Activated naive CD4-positive, alpha-beta T cell treated with anti-CD3 and anti-CD28 coated beads for 36 hours (primary cell): ENCODE data around the gene IHH. TPM values are rescaled to one million over a fixed set of nuclear protein-coding genes. Genes with fewer than 3 reads are reported as not detected.

Experiments
- CTCF ChIA-PET: fragments of 350-600 bp; sonication (Branson Sonifier 250); formaldehyde crosslinking; loops from one replicate; lab custom pipeline; 2021; ENCODE audit warnings: antibody characterized with exemption; lab: Charles Lee
- DNase-seq: peaks from one replicate; pipeline ENCODE4 v3.0.0-alpha.2; 2020
- H3K27ac Mint-ChIP-seq: one replicate; pipeline ENCODE4 v1.8.0; 2021; ENCODE audit warnings: mild to moderate bottlenecking, mixed read lengths
- H3K27me3 Mint-ChIP-seq: one replicate; pipeline ENCODE4 v1.8.0; 2021; ENCODE audit warnings: low read depth, mixed read lengths
- H3K36me3 Mint-ChIP-seq: one replicate; pipeline ENCODE4 v1.8.0; 2021; ENCODE audit warnings: low read depth, mixed read lengths
- H3K4me1 Mint-ChIP-seq: one replicate; pipeline ENCODE4 v1.8.0; 2021; ENCODE audit warnings: low read depth, mixed read lengths
- H3K4me3 Mint-ChIP-seq: one replicate; pipeline ENCODE4 v1.8.0; 2021; ENCODE audit warnings: mild to moderate bottlenecking, moderate library complexity, mixed read lengths
- H3K9me3 Mint-ChIP-seq: one replicate; pipeline ENCODE4 v1.8.0; 2021; ENCODE audit warnings: mixed read lengths
- intact Hi-C: fragments of 100-400 bp; cut with micrococcal nuclease; formaldehyde crosslinking; loops from one replicate; pipeline ENCODE4 v1.15.1; 2023
- total RNA-seq, 2 experiments: library from RNA; stranded (reverse); gene quantifications; one replicate each; pipeline ENCODE4 v1.2.3, GENCODE V29; 2021

IHH gene
- total RNA-seq, result not detected

DNA sequence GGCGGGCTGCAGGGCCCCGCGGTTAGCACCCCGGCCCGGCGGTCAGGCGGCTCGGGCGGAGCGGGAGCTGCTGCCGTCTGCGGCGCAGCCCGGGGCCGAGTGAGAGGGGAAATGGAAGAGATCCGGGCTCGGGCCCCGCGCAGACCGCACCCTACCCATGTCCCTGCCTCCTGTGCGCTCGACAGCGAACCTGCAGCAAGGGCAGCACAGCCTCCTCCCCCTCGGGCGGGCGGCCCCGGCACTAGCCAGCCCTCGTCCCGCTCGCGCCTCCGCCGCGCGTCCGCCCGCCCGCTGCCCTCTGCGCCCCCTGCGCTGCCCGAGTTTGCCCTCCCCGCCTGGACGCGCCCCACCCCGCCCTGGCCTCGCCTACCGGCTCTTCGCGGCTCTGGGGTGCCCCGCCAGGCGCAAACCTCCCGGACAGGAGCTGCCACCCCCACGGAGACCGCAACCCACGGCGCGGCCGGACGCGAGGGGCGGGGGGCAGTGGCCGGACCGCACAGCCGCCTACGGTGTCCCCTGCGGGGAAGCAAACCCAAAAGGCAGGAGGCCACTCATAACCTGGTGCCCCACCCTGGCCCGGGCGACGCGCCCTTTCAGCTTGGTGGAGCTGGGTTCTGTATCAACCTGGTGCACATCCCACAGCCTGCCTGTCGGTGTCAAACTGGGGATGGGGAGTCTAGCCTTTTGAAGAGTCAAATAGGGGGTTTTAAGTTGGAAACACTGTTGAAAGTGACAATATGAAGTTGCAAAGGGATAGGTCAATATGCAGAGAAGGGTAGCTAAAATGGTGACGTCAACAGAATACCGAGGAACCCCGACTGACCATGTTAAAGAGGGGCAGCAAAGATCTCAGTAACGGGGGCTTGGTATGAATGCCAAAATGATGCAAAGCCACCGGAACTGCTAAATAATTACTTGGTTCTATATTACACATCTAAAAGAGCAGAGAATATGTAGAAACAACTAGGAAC lies at the start of gene IHH:
Gene IHH (minus strand): TSS at position 101 of the 971 bp plus-strand sequence. CDS start 454 bp downstream, outside the sequence.
- peaks cover 18% of the 10 kb centered on the region for H3K4me1 Mint-ChIP-seq
- no peaks in the 10 kb centered on the region for H3K9me3 Mint-ChIP-seq
- CTCF ChIA-PET, result interaction anchor here (0.6 to 8.4 kb wide), 8 partner anchors 11 to 459 kb away, joined by 3 to 118 read pairs (median 4); partner anchors contain the start of gene NHEJ1
- no peak within 1 kb of the TSS for H3K27ac Mint-ChIP-seq
- peaks cover 53% of the 10 kb centered on the region for H3K27me3 Mint-ChIP-seq
- H3K36me3 Mint-ChIP-seq, result no peaks in the 10 kb centered on the region
- DNase-seq, result no peak
- intact Hi-C loops, result no loop called here
- H3K4me3 Mint-ChIP-seq, result peak within 1 kb of the TSS; percentile 27

DNA sequence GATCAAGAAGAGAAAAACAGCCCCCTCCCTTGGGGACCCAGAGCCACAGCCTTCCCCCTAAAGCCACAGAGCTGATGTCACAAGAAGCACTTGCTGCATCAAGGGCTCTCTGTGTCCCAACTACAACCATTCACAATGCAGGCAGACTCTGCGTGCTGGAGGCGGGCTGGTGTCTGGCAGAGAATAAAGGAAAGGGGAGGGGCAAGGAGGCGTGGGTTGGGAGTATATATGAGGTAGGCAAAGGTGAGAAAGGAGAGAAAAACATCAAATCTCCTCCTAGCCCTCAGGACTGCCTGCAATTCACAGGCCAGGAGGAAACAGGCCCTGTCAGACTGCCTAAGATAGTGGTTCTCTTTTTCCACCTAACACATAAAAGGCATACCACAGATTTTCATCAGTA lies 48.8 kb upstream of the IHH start:
- no peaks in the 10 kb centered on the region for H3K9me3 Mint-ChIP-seq
- intact Hi-C loops, result no loop called here
- peaks cover 37% of the 10 kb centered on the region for H3K4me1 Mint-ChIP-seq
- H3K36me3 Mint-ChIP-seq, result peaks cover 2% of the 10 kb centered on the region
- no peaks in the 10 kb centered on the region for H3K27me3 Mint-ChIP-seq
- DNase-seq, result peak; percentile 79
- CTCF ChIA-PET, result interaction anchor here (0.8 to 1.1 kb wide), 3 partner anchors 18 to 36 kb away, joined by 3 read pairs; no protein-coding TSS in a partner anchor
- H3K4me3 Mint-ChIP-seq, result no peak overlapping the region
- no peak overlapping the region for H3K27ac Mint-ChIP-seq

DNA sequence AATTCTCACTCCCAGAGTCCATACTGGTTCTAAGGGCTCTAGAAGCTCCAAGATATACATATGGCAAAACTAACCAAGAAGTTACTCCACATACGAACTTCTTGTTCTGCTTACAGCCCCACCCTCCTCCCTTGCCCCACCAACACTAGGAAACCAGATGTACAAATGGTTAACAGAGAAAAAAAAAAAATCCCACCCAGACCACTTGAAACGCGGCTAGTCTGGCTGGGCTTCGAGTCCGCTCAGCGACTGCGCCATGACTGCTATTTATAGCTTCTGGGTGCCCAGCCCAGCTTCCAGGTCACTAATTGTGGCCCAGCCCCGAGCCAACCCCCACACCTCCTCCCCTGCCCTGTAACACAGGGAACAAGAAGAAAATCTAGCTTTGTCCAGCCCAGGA lies 47.0 kb upstream of the IHH start:
- intact Hi-C loops, result no loop called here
- H3K9me3 Mint-ChIP-seq, result no peaks in the 10 kb centered on the region
- H3K36me3 Mint-ChIP-seq, result peaks cover 4% of the 10 kb centered on the region
- CTCF ChIA-PET, result interaction anchor here (0.7 to 0.8 kb wide), 3 partner anchors 8 to 35 kb away, joined by 3 read pairs; no protein-coding TSS in a partner anchor
- H3K4me3 Mint-ChIP-seq, result no peak overlapping the region
- H3K27ac Mint-ChIP-seq, result no peak overlapping the region
- DNase-seq, result no peak
- H3K4me1 Mint-ChIP-seq, result peaks cover 42% of the 10 kb centered on the region
- H3K27me3 Mint-ChIP-seq, result no peaks in the 10 kb centered on the region

GRCh38 chr2:219106251-219106650 lies 45.5 kb upstream of the IHH start:
- peaks cover 4% of the 10 kb centered on the region for H3K36me3 Mint-ChIP-seq
- no peak overlapping the region for H3K4me3 Mint-ChIP-seq
- peaks cover 37% of the 10 kb centered on the region for H3K4me1 Mint-ChIP-seq
- H3K9me3 Mint-ChIP-seq, result no peaks in the 10 kb centered on the region
- intact Hi-C loops, result no loop called here
- CTCF ChIA-PET, result interaction anchor here (4.9 kb wide), 1 partner anchor 13 kb away, joined by 52 read pairs; no protein-coding TSS in a partner anchor
- DNase-seq, result no peak
- H3K27me3 Mint-ChIP-seq, result no peaks in the 10 kb centered on the region
- H3K27ac Mint-ChIP-seq, result no peak overlapping the region

DNA sequence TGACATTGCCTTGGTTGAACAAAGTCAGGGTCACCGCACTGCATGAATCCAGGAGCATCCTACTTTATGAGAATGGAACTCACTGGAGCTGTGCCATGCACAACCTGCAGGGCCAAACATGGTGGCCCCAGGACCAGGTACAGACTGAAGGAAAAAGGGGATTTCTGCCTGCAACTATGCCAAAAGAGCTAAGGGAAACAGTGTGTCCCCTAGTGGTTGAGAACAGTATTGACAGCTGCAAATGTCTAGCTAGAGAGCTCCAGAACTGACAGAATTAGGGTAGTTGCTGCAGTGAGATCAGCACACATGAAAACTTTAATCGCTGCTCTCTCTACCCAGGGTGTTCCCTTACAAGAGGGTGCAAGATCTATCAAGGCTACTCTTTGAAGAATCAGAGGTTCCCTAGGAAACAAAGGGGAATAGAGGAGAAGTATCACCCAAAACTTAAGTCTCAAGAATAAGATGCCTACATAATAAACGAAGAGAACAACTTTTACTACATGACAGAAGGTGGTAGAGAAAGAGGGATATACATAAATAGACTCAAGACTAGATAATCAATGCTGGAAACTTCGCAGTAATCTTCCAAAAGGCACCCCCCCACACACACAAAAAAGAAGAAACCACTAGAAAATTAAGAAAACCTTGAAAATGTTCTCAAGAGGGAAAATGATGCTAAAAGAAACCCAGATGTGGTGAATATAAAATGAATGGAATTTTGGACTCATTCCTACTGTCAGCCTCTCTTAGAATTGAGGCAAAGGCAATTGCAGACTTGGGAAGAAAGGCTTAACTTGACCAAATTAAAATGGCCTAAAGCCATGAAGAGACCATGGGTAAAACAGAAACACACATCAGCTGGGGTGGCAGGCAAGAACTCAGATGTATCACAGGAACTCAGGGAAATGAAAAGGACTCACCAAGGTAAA lies 43.6 kb upstream of the IHH start:
- no peaks in the 10 kb centered on the region for H3K9me3 Mint-ChIP-seq
- CTCF ChIA-PET, result interaction anchor here (0.6 to 4.9 kb wide), 31 partner anchors 8 to 191 kb away, joined by 3 to 52 read pairs (median 5); no protein-coding TSS in a partner anchor
- H3K27me3 Mint-ChIP-seq, result no peaks in the 10 kb centered on the region
- intact Hi-C loops, result loop anchor here (1.0 kb wide), 1 partner anchor 46 kb away; no protein-coding TSS in a partner anchor
- peaks cover 29% of the 10 kb centered on the region for H3K4me1 Mint-ChIP-seq
- peaks cover 4% of the 10 kb centered on the region for H3K36me3 Mint-ChIP-seq
- H3K4me3 Mint-ChIP-seq, result no peak overlapping the region
- no peak overlapping the region for H3K27ac Mint-ChIP-seq
- peak; percentile 45 for DNase-seq

DNA sequence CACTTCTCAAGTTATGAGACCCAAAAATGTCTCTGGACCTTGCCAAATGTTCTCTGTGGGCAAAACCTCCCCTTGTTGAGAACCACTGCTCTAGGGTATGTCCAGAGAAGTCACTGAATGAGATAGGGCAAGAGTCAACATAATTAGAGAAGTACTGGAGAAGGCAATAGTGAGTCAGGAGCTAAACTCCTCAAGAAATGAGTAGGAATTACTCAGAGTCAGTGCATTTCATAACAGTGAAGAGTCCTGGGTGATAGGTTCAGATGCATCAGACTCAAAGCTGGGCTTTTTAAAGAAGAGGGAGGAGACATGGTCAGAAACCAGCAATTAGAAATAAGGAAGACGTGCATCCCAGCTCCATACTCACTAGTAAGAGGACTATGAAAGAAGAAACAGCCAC lies 38.6 kb upstream of the IHH start:
- CTCF ChIA-PET, result interaction anchor here (0.7 to 2.0 kb wide), 4 partner anchors 17 to 105 kb away, joined by 3 to 7 read pairs (median 4); no protein-coding TSS in a partner anchor
- no peak for DNase-seq
- intact Hi-C loops, result no loop called here
- H3K4me3 Mint-ChIP-seq, result no peak overlapping the region
- H3K4me1 Mint-ChIP-seq, result peaks cover 4% of the 10 kb centered on the region
- H3K27me3 Mint-ChIP-seq, result no peaks in the 10 kb centered on the region
- no peaks in the 10 kb centered on the region for H3K9me3 Mint-ChIP-seq
- H3K27ac Mint-ChIP-seq, result no peak overlapping the region
- H3K36me3 Mint-ChIP-seq, result peaks cover 2% of the 10 kb centered on the region

- intact Hi-C loops, result no loop called here
- no peaks in the 10 kb centered on the region for H3K27me3 Mint-ChIP-seq
- no peak for DNase-seq
- H3K4me3 Mint-ChIP-seq, result no peak overlapping the region
- no peak overlapping the region for H3K27ac Mint-ChIP-seq
- CTCF ChIA-PET, result interaction anchor here (0.5 to 2.2 kb wide), 4 partner anchors 8 to 442 kb away, joined by 3 to 8 read pairs (median 4); no protein-coding TSS in a partner anchor
- no peaks in the 10 kb centered on the region for H3K4me1 Mint-ChIP-seq
- no peaks in the 10 kb centered on the region for H3K9me3 Mint-ChIP-seq
- H3K36me3 Mint-ChIP-seq, result no peaks in the 10 kb centered on the region
Observed at GRCh38 chr2:219095406-219095935, 34.8 kb upstream of the IHH start.

DNA sequence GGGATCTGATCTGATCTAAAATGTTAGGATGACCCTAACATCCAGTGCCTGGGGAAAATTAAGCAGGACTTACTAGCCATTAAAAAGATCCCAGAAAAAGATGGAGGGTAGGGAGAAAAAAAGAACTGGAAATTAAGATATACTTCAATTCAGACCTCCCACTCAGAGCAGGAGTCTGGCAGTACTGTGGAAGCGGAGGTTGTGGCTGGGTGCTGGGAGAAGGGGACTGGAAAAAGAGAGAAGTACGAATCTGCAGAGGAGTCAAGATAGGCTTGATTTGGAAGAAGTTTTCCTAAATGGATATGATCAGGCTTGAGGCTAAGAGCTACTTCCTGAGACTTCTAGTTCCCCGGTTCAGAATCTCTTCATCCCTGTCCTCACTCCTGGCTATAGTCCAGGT lies 33.5 kb upstream of the IHH start:
- Mint-ChIP-seq H3K36me3 (peaks cover 2% of the 10 kb centered on the region), H3K4me1 (no peaks in the 10 kb centered on the region), H3K27ac (no peak overlapping the region), H3K4me3 (no peak overlapping the region), H3K27me3 (no peaks in the 10 kb centered on the region), H3K9me3 (no peaks in the 10 kb centered on the region)
- intact Hi-C loops, result no loop called here
- CTCF ChIA-PET, result interaction anchor here (2.2 to 2.7 kb wide), 2 partner anchors 10 to 36 kb away, joined by 6 to 8 read pairs; no protein-coding TSS in a partner anchor
- no peak for DNase-seq

DNA sequence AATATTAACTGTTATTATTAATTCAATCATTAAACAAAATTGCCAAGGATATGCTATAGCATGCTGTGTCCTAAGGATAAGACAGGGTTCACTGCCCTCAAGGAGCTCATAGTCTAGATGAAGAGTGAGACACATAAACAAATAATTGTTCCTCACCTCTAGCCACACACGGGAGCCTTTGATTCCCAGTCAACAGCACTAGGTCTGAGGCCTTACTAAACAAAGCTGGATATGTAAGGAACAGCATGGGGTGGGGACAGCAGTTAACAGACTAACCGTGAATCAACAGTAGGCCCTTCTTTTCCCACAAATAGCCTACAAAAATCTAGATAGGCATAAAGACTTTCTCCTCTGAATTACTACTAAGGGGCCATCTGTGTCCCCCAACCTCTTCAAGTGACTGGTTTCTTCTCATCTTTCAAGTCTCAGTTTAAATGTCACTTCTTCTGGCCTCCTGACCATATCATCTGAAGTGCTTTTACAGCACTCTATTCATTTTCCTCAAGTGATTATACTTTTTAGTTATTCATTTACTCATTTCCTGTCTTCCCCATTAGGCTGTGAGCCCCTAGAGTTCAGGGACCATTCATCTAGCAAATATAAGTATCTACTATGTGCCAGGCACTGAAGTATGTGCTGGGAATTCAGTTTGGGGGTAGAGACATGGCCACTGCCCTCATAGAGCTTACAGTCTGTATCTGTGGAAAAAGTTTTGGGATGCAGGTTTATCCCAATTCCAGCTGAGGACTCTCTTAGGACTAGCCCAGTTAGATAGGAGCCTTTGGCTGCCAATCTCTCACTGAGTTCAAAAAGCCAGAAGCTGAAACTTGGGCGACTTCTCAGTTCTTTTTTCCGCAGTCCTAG lies 29.9 kb upstream of the IHH start:
- Mint-ChIP-seq H3K9me3 (no peaks in the 10 kb centered on the region), H3K4me3 (no peak overlapping the region), H3K36me3 (peaks cover 3% of the 10 kb centered on the region), H3K27ac (no peak overlapping the region), H3K27me3 (no peaks in the 10 kb centered on the region), H3K4me1 (peaks cover 8% of the 10 kb centered on the region)
- CTCF ChIA-PET, result interaction anchor here (0.6 to 1.7 kb wide), 5 partner anchors 13 to 363 kb away, joined by 3 to 7 read pairs (median 4); no protein-coding TSS in a partner anchor
- DNase-seq, result no peak
- intact Hi-C loops, result no loop called here

- H3K4me1 Mint-ChIP-seq, result peaks cover 8% of the 10 kb centered on the region
- DNase-seq, result no peak
- H3K27me3 Mint-ChIP-seq, result no peaks in the 10 kb centered on the region
- CTCF ChIA-PET, result interaction anchor here (1.7 kb wide), 1 partner anchor 109 kb away, joined by 5 read pairs; no protein-coding TSS in a partner anchor
- no peak overlapping the region for H3K4me3 Mint-ChIP-seq
- intact Hi-C loops, result no loop called here
- H3K9me3 Mint-ChIP-seq, result no peaks in the 10 kb centered on the region
- peaks cover 3% of the 10 kb centered on the region for H3K36me3 Mint-ChIP-seq
- H3K27ac Mint-ChIP-seq, result no peak overlapping the region
Observed at GRCh38 chr2:219089330-219089729, 28.6 kb upstream of the IHH start.

DNA sequence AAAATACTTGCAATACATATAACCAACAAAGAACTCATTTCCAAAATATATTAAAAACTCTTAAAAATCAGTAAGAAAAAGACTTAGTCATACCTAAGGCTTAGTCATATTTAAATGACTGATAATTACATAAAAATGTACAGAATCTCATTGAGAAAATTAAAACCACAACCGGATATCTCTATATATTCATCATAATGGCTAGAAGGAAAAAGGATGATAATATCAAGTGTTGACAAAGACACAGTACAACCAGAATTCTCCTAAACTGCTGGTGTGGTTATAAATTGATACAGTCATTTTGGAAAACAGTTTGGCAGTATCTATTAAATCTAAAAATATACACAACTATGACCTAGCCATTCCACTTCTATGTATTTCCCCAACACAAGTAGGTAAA lies 27.1 kb upstream of the IHH start:
- Mint-ChIP-seq H3K4me1 (peaks cover 8% of the 10 kb centered on the region), H3K36me3 (peaks cover 3% of the 10 kb centered on the region), H3K27me3 (no peaks in the 10 kb centered on the region), H3K4me3 (no peak overlapping the region), H3K27ac (no peak overlapping the region), H3K9me3 (no peaks in the 10 kb centered on the region)
- intact Hi-C loops, result no loop called here
- CTCF ChIA-PET, result interaction anchor here (0.6 to 2.9 kb wide), 10 partner anchors 15 to 316 kb away, joined by 3 to 10 read pairs (median 4); no protein-coding TSS in a partner anchor
- no peak for DNase-seq
